ENCODE results near the gene SHOC2.

- TF ChIP-seq, protein P1, sequence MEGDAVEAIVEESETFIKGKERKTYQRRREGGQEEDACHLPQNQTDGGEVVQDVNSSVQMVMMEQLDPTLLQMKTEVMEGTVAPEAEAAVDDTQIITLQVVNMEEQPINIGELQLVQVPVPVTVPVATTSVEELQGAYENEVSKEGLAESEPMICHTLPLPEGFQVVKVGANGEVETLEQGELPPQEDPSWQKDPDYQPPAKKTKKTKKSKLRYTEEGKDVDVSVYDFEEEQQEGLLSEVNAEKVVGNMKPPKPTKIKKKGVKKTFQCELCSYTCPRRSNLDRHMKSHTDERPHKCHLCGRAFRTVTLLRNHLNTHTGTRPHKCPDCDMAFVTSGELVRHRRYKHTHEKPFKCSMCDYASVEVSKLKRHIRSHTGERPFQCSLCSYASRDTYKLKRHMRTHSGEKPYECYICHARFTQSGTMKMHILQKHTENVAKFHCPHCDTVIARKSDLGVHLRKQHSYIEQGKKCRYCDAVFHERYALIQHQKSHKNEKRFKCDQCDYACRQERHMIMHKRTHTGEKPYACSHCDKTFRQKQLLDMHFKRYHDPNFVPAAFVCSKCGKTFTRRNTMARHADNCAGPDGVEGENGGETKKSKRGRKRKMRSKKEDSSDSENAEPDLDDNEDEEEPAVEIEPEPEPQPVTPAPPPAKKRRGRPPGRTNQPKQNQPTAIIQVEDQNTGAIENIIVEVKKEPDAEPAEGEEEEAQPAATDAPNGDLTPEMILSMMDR (conservative IDR thresholded peaks at IDR 0.05) = no peak
- TF ChIP-seq ZFX (IDR thresholded peaks at IDR 0.05) = no peak
These were observed 17.4 kb downstream of the SHOC2 start for GRCh38 chr10:110936757-110937156.
